NCI-H2171 treated with DMSO at 0.1 percent for 48 hours (cell line): ENCODE data around the gene HSFX2.
A peak's percentile ranks its signal among the peaks of the same experiment; 100 is the strongest.
"Not testable (repeated sequence)": the region's sequence is repeated elsewhere in the genome, so short reads cannot be mapped to it uniquely, and the experiment has no call there.

Source experiments
- DNase-seq: peaks from one replicate; lab custom pipeline; 2025; lab: John Stamatoyannopoulos, UW

Gene HSFX2

DNA sequence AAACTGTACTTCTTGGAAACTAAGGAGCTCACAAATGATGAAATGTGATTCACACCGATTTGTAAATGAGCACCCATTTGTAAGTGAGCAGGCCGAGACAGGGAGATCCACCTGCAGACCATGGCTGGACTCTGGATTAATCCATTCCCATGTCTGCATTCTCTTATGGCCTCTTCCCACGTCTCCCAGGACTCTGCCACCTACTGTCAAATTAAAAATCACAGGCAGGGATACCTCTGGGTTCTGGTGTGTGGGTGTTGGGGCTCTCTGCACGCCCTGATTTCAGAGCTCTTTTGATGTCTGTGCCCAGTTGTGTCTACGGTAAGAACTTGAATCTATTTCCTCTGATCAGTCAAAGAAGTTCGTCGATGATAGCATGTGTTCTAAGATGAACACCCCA, 4.1 kb downstream of the HSFX2 start:
- DNase-seq = not testable (repeated sequence)

- DNase-seq = not testable (repeated sequence)
Observed at GRCh38 chrX:149587359-149587758, 7.8 kb downstream of the HSFX2 start, which contains the start of gene MAGEA9B. MAGEA9B (minus strand) TSS chrX:149587459; CDS start chrX:149583179, 4,280 bp downstream.

DNA sequence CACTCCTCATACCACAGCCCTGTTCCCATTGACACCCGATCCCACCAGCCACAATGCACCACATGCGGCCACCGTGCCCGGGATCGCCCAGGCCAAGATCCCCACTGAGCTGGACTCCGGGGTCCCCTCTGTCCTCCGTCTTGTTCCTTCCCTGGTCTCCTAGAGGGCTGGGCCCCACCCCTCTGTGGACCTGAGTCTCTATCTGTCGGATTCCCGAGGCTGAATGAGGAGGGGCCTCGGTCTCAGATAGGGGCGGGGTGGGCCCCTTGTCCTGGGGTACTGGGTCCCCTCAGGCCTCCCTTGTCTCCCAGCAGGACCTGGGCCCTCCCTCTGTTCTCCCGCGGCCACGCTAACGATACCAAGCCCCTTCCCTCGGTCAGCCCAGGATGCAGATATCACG, 9.5 kb downstream of the HSFX2 start:
- not testable (repeated sequence) for DNase-seq

- DNase-seq = not testable (repeated sequence)
Observed at GRCh38 chrX:149573456-149573855, 21.7 kb downstream of the HSFX2 start.

- no peak for DNase-seq
Observed at GRCh38 chrX:149572743-149573142, 22.4 kb downstream of the HSFX2 start.

GRCh38 chrX:149571770-149572169, 23.3 kb downstream of the HSFX2 start:
- DNase-seq = no peak

GRCh38 chrX:149570668-149571067, 24.4 kb downstream of the HSFX2 start:
- DNase-seq = no peak

DNA sequence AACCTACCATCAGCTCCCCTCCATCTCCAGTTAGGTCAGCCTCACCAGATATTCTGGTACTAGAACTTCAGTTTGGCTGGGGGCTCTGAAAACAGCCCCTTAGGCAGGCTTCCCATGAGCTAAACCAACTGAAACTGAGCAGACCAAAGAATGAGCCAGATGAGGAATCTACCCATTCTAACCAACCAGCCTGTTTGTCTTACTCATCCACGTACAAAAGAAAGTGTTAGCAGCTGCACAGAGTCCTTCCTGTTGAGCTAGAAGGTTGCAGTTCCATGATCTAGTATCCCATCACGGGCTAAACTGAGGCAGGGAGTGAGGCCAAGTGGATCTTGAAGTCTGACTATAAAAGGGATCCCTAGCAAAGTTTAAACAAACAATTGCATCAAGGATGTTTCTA, 25.3 kb downstream of the HSFX2 start:
- DNase-seq = no peak

DNA sequence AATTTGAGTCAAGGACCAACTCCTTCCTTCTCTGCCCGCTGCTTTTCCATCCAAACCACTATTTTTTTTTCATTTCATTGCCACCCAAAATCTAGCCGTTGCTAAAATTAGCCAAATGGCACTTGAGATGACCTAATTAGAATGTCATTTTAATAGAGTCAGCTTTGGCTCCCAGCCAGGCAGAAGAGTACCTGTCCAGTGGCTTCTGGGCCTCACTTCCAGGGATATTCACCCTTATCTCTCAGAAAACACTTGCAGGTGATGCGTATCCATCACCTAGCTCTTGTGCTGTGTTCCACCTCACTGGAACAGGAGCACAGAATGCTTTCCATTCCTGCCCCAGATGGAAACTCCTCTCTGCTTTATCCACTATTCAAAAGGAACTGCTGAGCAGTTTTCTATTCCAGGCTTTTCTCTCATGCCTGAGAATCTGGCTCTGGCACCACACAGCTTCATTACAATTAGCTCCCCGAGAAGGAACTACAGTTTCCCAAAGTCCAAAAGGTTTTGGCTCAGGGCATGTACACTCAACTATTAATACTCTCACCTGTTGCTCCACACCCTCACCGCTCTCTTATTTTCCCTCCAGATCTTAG, 26.3 kb downstream of the HSFX2 start:
- DNase-seq = no peak

GRCh38 chrX:149567621-149568417, 27.3 kb downstream of the HSFX2 start:
- peak; percentile 1 for DNase-seq

DNA sequence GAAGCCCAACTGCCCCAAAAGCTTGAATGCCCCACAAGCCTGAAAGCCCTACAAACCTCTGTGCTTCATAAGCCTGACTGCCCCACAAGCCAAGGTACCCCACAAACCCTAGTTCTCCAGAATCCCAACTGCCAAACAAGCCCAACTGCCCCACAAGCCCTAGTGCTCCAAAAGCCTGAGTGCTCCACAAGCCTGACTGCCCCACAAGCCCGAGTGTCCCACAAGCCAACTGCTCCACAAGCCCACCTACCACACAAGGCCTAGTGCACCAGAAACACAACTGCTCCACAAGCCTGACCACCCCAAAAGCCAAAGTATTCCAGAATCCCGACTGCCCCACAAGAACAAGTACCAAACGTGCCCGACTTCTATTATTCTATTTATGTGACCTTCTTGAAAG, 31.8 kb downstream of the HSFX2 start:
- DNase-seq = no peak

DNA sequence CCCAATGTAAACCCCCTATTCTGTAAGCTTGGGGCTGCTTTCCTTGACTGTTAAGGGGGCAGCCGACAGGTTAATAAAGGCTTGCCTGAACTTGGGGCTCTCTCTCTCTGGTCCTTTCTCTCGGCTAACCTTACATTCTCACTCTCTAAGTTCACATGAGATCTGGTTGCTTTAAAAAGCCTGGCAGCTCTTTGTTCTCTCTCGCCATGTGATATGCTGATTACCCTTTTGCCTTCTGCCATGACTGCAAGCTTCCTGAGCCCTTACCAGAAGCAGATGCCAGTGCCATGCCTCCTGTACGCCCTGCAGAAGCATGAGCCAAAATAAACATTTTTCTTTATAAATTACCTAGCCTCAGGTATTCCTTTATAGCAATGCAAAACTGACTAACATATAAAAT, 39.9 kb downstream of the HSFX2 start:
- not testable (repeated sequence) for DNase-seq

DNA sequence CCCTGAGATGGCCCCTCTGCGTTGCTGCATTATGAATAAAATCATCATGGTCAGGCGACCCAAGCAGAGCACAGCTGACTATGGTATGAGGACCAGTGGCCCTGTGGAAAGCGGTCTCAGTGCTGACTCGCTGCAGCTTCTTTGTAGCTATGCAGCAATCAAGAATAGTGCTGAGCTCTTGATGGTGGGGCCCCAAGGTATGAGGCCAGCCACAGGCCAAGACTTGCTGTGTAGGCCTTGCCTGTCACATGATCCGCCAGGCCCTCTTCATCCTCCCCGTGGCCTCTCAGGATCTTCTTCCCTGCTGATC, 43.2 kb downstream of the HSFX2 start:
- not testable (repeated sequence) for DNase-seq

DNA sequence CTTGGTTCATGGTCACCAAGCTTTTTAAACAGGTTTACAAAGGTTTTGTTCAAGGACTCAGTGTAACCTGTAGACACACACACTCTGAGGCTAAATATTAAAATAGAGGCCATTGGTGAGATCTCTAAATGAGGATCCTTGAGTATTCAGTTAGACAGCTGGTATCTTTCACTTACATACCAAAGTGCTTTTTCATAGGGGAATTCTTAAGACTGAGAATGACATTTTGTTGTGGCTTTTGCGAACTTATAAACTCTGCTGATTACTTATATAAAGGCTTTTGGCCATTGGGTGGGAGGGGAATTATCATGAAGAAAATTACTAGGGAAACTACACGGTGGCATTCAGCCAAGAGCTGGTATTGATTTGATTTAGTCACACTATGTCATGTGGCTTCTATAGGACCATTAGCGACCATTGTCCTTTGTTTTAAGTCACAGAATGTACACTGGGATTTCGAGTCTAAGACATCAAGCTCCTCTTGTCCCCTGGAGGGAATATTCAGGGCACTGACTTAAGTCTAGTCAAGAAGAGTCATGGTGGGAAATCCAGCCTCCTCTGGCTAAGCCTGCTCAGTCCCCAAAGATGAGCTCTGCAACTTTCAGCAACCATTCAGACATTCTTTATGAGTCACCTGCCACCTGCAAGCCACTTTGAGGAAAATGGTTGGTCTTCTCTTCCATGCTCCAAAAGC, 43.7 kb downstream of the HSFX2 start:
- not testable (repeated sequence) for DNase-seq

DNA sequence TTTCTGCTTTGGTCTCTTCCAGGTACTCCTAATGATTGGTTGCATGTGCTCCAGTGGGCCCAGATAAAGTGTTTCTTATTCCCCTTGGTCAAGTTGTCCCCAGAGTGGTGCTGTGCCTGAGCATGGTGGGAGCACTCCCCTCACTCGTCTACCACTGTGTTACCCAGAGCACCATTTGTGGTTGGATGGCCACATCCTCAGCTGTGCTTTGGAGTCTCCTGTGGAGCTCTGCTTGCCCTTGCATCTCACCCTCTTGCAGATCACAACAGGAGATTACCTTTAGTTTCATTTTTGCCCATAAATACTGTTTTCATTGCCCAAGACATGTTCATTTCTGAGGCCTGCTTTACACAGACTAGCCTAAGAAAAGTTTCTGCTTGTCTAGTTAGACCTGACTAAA, 44.7 kb downstream of the HSFX2 start:
- not testable (repeated sequence) for DNase-seq

GRCh38 chrX:149549701-149550100, 45.4 kb downstream of the HSFX2 start, which contains the start of gene HSFX3:
HSFX3 (minus strand) TSS chrX:149549924; CDS start chrX:149549852, 72 bp downstream.
- DNase-seq = not testable (repeated sequence)

DNA sequence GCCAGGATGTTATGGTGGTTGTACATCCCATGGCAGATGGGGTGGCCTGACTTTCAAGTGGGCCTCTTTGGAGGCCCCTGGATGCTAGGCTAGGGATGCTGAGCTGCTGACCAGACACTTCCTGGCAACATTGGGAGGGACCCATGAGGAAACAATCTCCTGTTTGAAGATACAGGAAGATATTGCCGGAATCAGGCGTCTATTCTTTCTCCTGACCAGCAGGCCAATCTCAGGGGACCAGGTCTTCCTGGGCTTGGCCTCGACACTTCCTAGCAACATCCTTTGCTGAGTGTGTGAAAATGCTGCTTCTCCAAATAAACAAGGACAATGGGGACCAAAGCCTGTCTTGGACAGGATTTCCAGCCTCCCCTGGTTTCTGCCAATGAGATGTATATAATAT, 47.3 kb downstream of the HSFX2 start:
- not testable (repeated sequence) for DNase-seq

GRCh38 chrX:149546962-149547361, 48.2 kb downstream of the HSFX2 start:
- DNase-seq = not testable (repeated sequence)

DNA sequence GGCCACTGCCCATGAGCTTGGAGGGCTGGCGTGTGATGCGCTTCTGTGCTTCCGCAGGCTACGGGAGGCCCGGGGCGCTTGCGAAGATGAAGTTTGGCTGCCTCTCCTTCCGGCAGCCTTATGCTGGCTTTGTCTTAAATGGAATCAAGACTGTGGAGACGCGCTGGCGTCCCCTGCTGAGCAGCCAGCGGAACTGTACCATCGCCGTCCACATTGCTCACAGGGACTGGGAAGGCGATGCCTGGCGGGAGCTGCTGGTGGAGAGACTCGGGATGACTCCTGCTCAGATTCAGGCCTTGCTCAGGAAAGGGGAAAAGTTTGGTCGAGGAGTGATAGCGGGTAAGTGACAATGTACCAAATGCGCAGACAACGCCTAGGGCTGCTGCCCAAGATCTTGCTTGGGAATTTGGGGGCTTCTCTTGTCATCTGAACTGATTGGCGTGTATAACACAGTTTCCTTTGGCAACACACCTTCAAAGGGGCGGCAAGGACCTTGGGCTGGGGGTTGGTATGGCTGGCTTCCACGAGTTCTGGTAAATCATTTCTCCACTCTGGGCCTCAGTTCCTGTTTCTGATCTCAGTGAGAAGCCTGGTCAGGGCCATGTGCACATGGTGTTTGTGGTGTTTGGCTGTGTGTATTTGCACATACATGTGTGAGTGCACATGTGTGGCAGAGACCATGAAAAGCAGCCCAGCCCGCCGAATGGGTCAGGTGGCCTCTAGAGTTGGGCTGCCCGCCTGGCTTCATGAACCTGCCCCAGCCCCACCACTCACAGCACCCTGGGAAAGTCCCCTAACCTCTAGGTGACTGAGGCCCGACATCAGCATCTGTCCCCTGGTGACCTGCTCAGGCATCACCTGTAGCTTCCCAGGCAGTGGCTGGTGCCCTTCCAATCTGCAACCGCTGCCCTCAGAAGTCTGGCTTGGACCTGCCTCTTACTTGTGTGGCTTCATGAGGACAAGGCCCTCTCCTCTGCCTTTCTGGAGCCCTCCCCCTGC, 49.3 kb downstream of the HSFX2 start:
- not testable (repeated sequence) for DNase-seq
